Chondrocyte (in vitro differentiated cells): Measurements from ENCODE around the gene NUDT9. TPM values are rescaled to one million over a fixed set of nuclear protein-coding genes. Genes with fewer than 3 reads are reported as not detected.
A peak's percentile ranks its signal among the peaks of the same experiment; 100 is the strongest.
"Not testable (repeated sequence)": the region's sequence is repeated elsewhere in the genome, so short reads cannot be mapped to it uniquely, and the experiment has no call there.

Experiments used
- DNase-seq: peaks from one replicate; pipeline ENCODE4 v3.0.0; 2021; ENCODE audit warnings: mixed read lengths, low spot score
- H3K27ac Mint-ChIP-seq: one replicate; pipeline ENCODE4 v1.8.0; 2021; ENCODE audit warnings: mild to moderate bottlenecking, moderate library complexity, mixed read lengths; ENCODE audit not compliant: unreplicated experiment
- H3K27me3 Mint-ChIP-seq: 2 replicates; pipeline ENCODE4 v1.8.0; 2021; ENCODE audit warnings: low read depth, mixed read lengths
- H3K36me3 Mint-ChIP-seq: 2 replicates; pipeline ENCODE4 v1.8.0; 2021; ENCODE audit warnings: low read depth, mixed read lengths
- H3K4me1 Mint-ChIP-seq: 2 replicates; pipeline ENCODE4 v1.8.0; 2021; ENCODE audit warnings: low read depth, mild to moderate bottlenecking, mixed read lengths
- H3K4me3 Mint-ChIP-seq: one replicate; pipeline ENCODE4 v1.8.0; 2021; ENCODE audit warnings: mild to moderate bottlenecking, moderate library complexity, mixed read lengths; ENCODE audit not compliant: unreplicated experiment
- H3K9me3 Mint-ChIP-seq: 2 replicates; pipeline ENCODE4 v1.8.0; 2021; ENCODE audit warnings: low read depth, mixed read lengths
- CTCF ChIP-seq: fragments of 200-600 bp; sonication (generic); IDR thresholded peaks from 2 replicates; pipeline ENCODE4 v1.5.0; 2021; ENCODE audit warnings: antibody characterized with exemption, mild to moderate bottlenecking, moderate library complexity
- long read RNA-seq: library from polyadenylated mRNA; stranded (forward); transcript quantifications from one replicate; pipeline ENCODE4 v2.0.0, GENCODE V29; 2021
- total RNA-seq: library from RNA; stranded (reverse); gene quantifications from 3 replicates; pipeline ENCODE4 v1.2.1, GENCODE V29; 2021

Gene NUDT9
- 20.4 to 27.7 TPM (median 20.5 TPM) in 3 replicates for total RNA-seq
- long read RNA-seq, transcript NUDT9-201 (8 exons, 1,701 nt): major isoform, 33 of 43 reads
- long read RNA-seq, partial matches to known transcripts: 0 of 43 reads
- long read RNA-seq, other reads (novel, unspliced or antisense): 7 of 43 reads

- Mint-ChIP-seq H3K4me3 (peak within 1 kb of the TSS; percentile 97), H3K27ac (peak within 1 kb of the TSS; percentile 99), H3K9me3 (peaks cover 9% of the 10 kb centered on the region), H3K4me1 (peaks cover 31% of the 10 kb centered on the region), H3K36me3 (no peaks in the 10 kb centered on the region), H3K27me3 (no peaks in the 10 kb centered on the region)
- DNase-seq: peak; percentile 96
- TF ChIP-seq CTCF: no peak
Measured at GRCh38 chr4:87422104-87423052, at the start of gene NUDT9. TSS of gene NUDT9 (plus strand) at chr4:87422573. CDS start at chr4:87422906, 333 bp downstream.

- H3K9me3 Mint-ChIP-seq: no peaks in the 10 kb centered on the region
- peaks cover 3% of the 10 kb centered on the region for H3K36me3 Mint-ChIP-seq
- DNase-seq: no peak
- peak; percentile 92 for TF ChIP-seq CTCF
- no peak overlapping the region for H3K27ac Mint-ChIP-seq
- no peak overlapping the region for H3K4me3 Mint-ChIP-seq
- no peaks in the 10 kb centered on the region for H3K27me3 Mint-ChIP-seq
- H3K4me1 Mint-ChIP-seq: peaks cover 5% of the 10 kb centered on the region
Measured at GRCh38 chr4:87375719-87376291, 46.6 kb upstream of the NUDT9 start.

GRCh38 chr4:87377816-87378215 lies 44.6 kb upstream of the NUDT9 start:
- H3K27me3 Mint-ChIP-seq: no peaks in the 10 kb centered on the region
- DNase-seq: no peak
- no peak for TF ChIP-seq CTCF
- H3K27ac Mint-ChIP-seq: no peak overlapping the region
- no peaks in the 10 kb centered on the region for H3K36me3 Mint-ChIP-seq
- no peaks in the 10 kb centered on the region for H3K9me3 Mint-ChIP-seq
- peaks cover 5% of the 10 kb centered on the region for H3K4me1 Mint-ChIP-seq
- H3K4me3 Mint-ChIP-seq: no peak overlapping the region

- peaks cover 8% of the 10 kb centered on the region for H3K9me3 Mint-ChIP-seq
- no peaks in the 10 kb centered on the region for H3K36me3 Mint-ChIP-seq
- H3K4me1 Mint-ChIP-seq: no peaks in the 10 kb centered on the region
- H3K27ac Mint-ChIP-seq: no peak overlapping the region
- H3K4me3 Mint-ChIP-seq: no peak overlapping the region
- no peak for DNase-seq
- no peak for TF ChIP-seq CTCF
- H3K27me3 Mint-ChIP-seq: no peaks in the 10 kb centered on the region
Measured at GRCh38 chr4:87382116-87382515, 40.3 kb upstream of the NUDT9 start.

GRCh38 chr4:87382931-87383330 lies 39.4 kb upstream of the NUDT9 start:
- no peak for TF ChIP-seq CTCF
- Mint-ChIP-seq H3K4me1 (no peaks in the 10 kb centered on the region), H3K36me3 (no peaks in the 10 kb centered on the region), H3K9me3 (peaks cover 8% of the 10 kb centered on the region), H3K27me3 (no peaks in the 10 kb centered on the region), H3K4me3 (no peak overlapping the region), H3K27ac (no peak overlapping the region)
- DNase-seq: no peak

GRCh38 chr4:87384466-87385132 lies 37.8 kb upstream of the NUDT9 start:
- not testable (repeated sequence) for H3K4me3 Mint-ChIP-seq, H3K27ac Mint-ChIP-seq, H3K36me3 Mint-ChIP-seq, DNase-seq, H3K27me3 Mint-ChIP-seq
- Mint-ChIP-seq H3K4me1 (peaks cover 11% of the 10 kb centered on the region), H3K9me3 (peaks cover 12% of the 10 kb centered on the region)
